ENCODE measurements around the gene LCN1. TPM values are rescaled to one million over a fixed set of nuclear protein-coding genes. Genes with fewer than 3 reads are reported as not detected.

LCN1 gene
- total RNA-seq, 1 experiment from 2014 or later = not detected

GRCh38 chr9:135502168-135502872, 18.9 kb upstream of the LCN1 start:
- H3K36me3 ChIP-seq (ENCODE audit: low read depth, low read length) = peaks cover 6% of the 10 kb centered on the region; the same call in 1 of the 2 replicates
- peak overlapping the region; percentile 72; the same call in 1 of the 2 replicates for H3K4me3 ChIP-seq (ENCODE audit: low read length)
- no peak overlapping the region for H2AFZ ChIP-seq (ENCODE audit: low read length)
- H3F3A ChIP-seq (ENCODE audit: low read length, unreplicated experiment) = no peaks in the 10 kb centered on the region
- BruUV-seq (replicated peaks) = no TSS peak
- H4K20me1 ChIP-seq (ENCODE audit: low read length) = no peaks in the 10 kb centered on the region
- H3K9me2 ChIP-seq (replicated peaks; ENCODE audit: low read length) = no peaks in the 10 kb centered on the region
- H3K27me3 ChIP-seq (ENCODE audit: low read length) = no peaks in the 10 kb centered on the region
- H3K27ac ChIP-seq (ENCODE audit: low read length) = no peak overlapping the region
- H3K79me2 ChIP-seq (ENCODE audit: low read length) = peaks cover 22% of the 10 kb centered on the region
- H3K9ac ChIP-seq (ENCODE audit: low read length) = no peak overlapping the region
- intact Hi-C loops (cut with micrococcal nuclease) = no loop called here
- no peak for TF ChIP-seq EZH2 (IDR thresholded peaks at IDR 0.05; ENCODE audit: low read length, unreplicated experiment)
- no peak for TF ChIP-seq CTCF (conservative IDR thresholded peaks at IDR 0.05; ENCODE audit: low read depth, low read length)
- no peak for TF ChIP-seq EZH2phosphoT487 (IDR thresholded peaks at IDR 0.05; ENCODE audit: borderline replicate concordance, low read length)
- H3K4me2 ChIP-seq (ENCODE audit: low read length) = peak overlapping the region; percentile 96
- no peak for DNase-seq
- H3K4me1 ChIP-seq (ENCODE audit: insufficient read depth, low read length) = peaks cover 7% of the 10 kb centered on the region
- POLR2A ChIA-PET (ENCODE audit: unreplicated experiment) = no interaction called here
- CTCF ChIA-PET = no interaction called here
- H3K9me3 ChIP-seq (ENCODE audit: low read length) = no peaks in the 10 kb centered on the region
- no peak for ATAC-seq

- peaks cover 22% of the 10 kb centered on the region for H3K79me2 ChIP-seq (ENCODE audit: low read length)
- ChIA-PET CTCF (no interaction called here), POLR2A (ENCODE audit: unreplicated experiment) (no interaction called here)
- no peaks in the 10 kb centered on the region for H4K20me1 ChIP-seq (ENCODE audit: low read length)
- H3K27ac ChIP-seq (ENCODE audit: low read length) = no peak overlapping the region
- H3K4me1 ChIP-seq (ENCODE audit: insufficient read depth, low read length) = peaks cover 7% of the 10 kb centered on the region
- BruUV-seq (replicated peaks) = no TSS peak
- no peak overlapping the region for H3K9ac ChIP-seq (ENCODE audit: low read length)
- H2AFZ ChIP-seq (ENCODE audit: low read length) = no peak overlapping the region
- no peaks in the 10 kb centered on the region for H3F3A ChIP-seq (ENCODE audit: low read length, unreplicated experiment)
- intact Hi-C loops (cut with micrococcal nuclease) = no loop called here
- H3K4me3 ChIP-seq (ENCODE audit: low read length) = no peak overlapping the region
- H3K36me3 ChIP-seq (ENCODE audit: low read depth, low read length) = peaks cover 6% of the 10 kb centered on the region; the same call in 1 of the 2 replicates
- H3K9me3 ChIP-seq (ENCODE audit: low read length) = no peaks in the 10 kb centered on the region
- H3K27me3 ChIP-seq (ENCODE audit: low read length) = no peaks in the 10 kb centered on the region
- no peak overlapping the region for H3K4me2 ChIP-seq (ENCODE audit: low read length)
- H3K9me2 ChIP-seq (replicated peaks; ENCODE audit: low read length) = no peaks in the 10 kb centered on the region
- ATAC-seq = no peak
- no peak for DNase-seq
- TF ChIP-seq CTCF (conservative IDR thresholded peaks at IDR 0.05; ENCODE audit: low read depth, low read length) = no peak
- no peak for TF ChIP-seq EZH2phosphoT487 (IDR thresholded peaks at IDR 0.05; ENCODE audit: borderline replicate concordance, low read length)
- no peak for TF ChIP-seq EZH2 (IDR thresholded peaks at IDR 0.05; ENCODE audit: low read length, unreplicated experiment)
Observed at GRCh38 chr9:135502873-135503321, 18.3 kb upstream of the LCN1 start.

Measured in PC-3 (cell line).